GM12878 (cell line): ENCODE measurements around the gene TLX2. TPM values are rescaled to one million over a fixed set of nuclear protein-coding genes. Genes with fewer than 3 reads are reported as not detected.
A peak's percentile ranks its signal among the peaks of the same experiment; 100 is the strongest.

Source experiments
- ATF2 ChIP-seq: IDR thresholded peaks from 2 replicates; pipeline ENCODE4 v1.6.1; 2012; ENCODE audit warnings: low read length, inconsistent platforms
- BCL11A ChIP-seq: IDR thresholded peaks from 2 replicates; pipeline ENCODE4 v1.6.1; 2011; ENCODE audit warnings: low read depth, low read length
- BCL3 ChIP-seq: IDR thresholded peaks from 2 replicates; pipeline ENCODE4 v1.6.1; 2011; ENCODE audit warnings: borderline replicate concordance, low read depth, mild to moderate bottlenecking, moderate library complexity, low read length; ENCODE audit not compliant: insufficient read depth, poor library complexity, severe bottlenecking
- CREM ChIP-seq: IDR thresholded peaks from 2 replicates; pipeline ENCODE4 v1.6.1; 2014; ENCODE audit warnings: antibody characterized with exemption, low read depth
- DPF2 ChIP-seq: fragments of 450-650 bp; IDR thresholded peaks from 2 replicates; pipeline ENCODE4 v1.6.1; 2017; ENCODE audit warnings: mild to moderate bottlenecking
- EGR1 ChIP-seq, 2 experiments: IDR thresholded peaks; 1 replicate in 1 of 2; 2 replicates in 1 of 2; pipeline ENCODE4 v1.6.1; 2011 to 2012; ENCODE audit warnings: low read depth in 2 of 2, low read length in 2 of 2, borderline replicate concordance in 1 of 2, mild to moderate bottlenecking in 1 of 2, moderate library complexity in 1 of 2
- EP300 ChIP-seq, 2 experiments: fragments of 150-350 bp in 1 of 2; IDR thresholded peaks; 2 replicates each; pipeline ENCODE4 v1.6.1; 2011 to 2012; ENCODE audit warnings: low read depth in 2 of 2, low read length in 2 of 2, borderline replicate concordance in 1 of 2, improper control_type of control experiment in 1 of 2, inconsistent platforms in 1 of 2; ENCODE audit not compliant: control insufficient read depth in 1 of 2
- ETV6 ChIP-seq, 2 experiments: fragments of 450-650 bp in 1 of 2; IDR thresholded peaks in 1 of 2; conservative IDR thresholded peaks in 1 of 2; 2 replicates each; pipeline ENCODE4 v1.6.1; 2014; ENCODE audit warnings: antibody characterized with exemption in 1 of 2, borderline replicate concordance in 1 of 2, low read depth in 1 of 2, mild to moderate bottlenecking in 1 of 2, moderate library complexity in 1 of 2
- HSF1 ChIP-seq: fragments of 150-350 bp; IDR thresholded peaks from 2 replicates; pipeline ENCODE4 v1.6.1; 2014; ENCODE audit warnings: mild to moderate bottlenecking, low read depth, low read length
- IKZF2 ChIP-seq, 2 experiments: fragments of 450-650 bp; IDR thresholded peaks; 2 replicates each; pipeline ENCODE4 v1.6.1; 2017; ENCODE audit warnings: mild to moderate bottlenecking in 2 of 2, moderate library complexity in 2 of 2
- IRF4 ChIP-seq: IDR thresholded peaks from 2 replicates; pipeline ENCODE4 v1.6.1; 2011; ENCODE audit warnings: low read depth, low read length
- LARP7 ChIP-seq: fragments of 450-650 bp; IDR thresholded peaks from 2 replicates; pipeline ENCODE4 v1.6.1; 2017; ENCODE audit warnings: mild to moderate bottlenecking
- MLLT1 ChIP-seq: fragments of 450-650 bp; IDR thresholded peaks from 2 replicates; pipeline ENCODE4 v1.6.1; 2016; ENCODE audit warnings: mild to moderate bottlenecking
- MTA3 ChIP-seq: IDR thresholded peaks from 2 replicates; pipeline ENCODE4 v1.6.1; 2012; ENCODE audit warnings: low read length, inconsistent platforms, borderline replicate concordance
- NR2F1 ChIP-seq: fragments of 450-650 bp; conservative IDR thresholded peaks from 2 replicates; pipeline ENCODE4 v1.6.1; 2017; ENCODE audit warnings: mild to moderate bottlenecking
- PAX5 ChIP-seq: IDR thresholded peaks from 2 replicates; pipeline ENCODE4 v1.6.1; 2011; ENCODE audit warnings: low read depth, low read length, borderline replicate concordance
- RAD21 ChIP-seq: IDR thresholded peaks from 2 replicates; pipeline ENCODE4 v1.6.1; 2011; ENCODE audit warnings: mild to moderate bottlenecking, low read depth, low read length, moderate library complexity; ENCODE audit not compliant: insufficient read depth
- RCOR1 ChIP-seq: conservative IDR thresholded peaks from 2 replicates; pipeline ENCODE4 v1.6.1; 2012; ENCODE audit warnings: low read depth, low read length, improper control_type of control experiment
- RELB ChIP-seq: fragments of 450-650 bp; IDR thresholded peaks from 2 replicates; pipeline ENCODE4 v1.6.1; 2017; ENCODE audit warnings: low read depth, mild to moderate bottlenecking, moderate library complexity
- SREBF1 ChIP-seq: IDR thresholded peaks from 2 replicates; pipeline ENCODE4 v1.6.1; 2012; ENCODE audit warnings: mild to moderate bottlenecking, low read length
- SRF ChIP-seq, 2 experiments: IDR thresholded peaks; 2 replicates each; pipeline ENCODE4 v1.6.1; 2011; ENCODE audit warnings: low read depth in 2 of 2, low read length in 2 of 2, mild to moderate bottlenecking in 1 of 2, moderate library complexity in 1 of 2
- ZBED1 ChIP-seq: IDR thresholded peaks from 2 replicates; pipeline ENCODE4 v1.6.1; 2016; ENCODE audit warnings: borderline replicate concordance
- ZSCAN29 ChIP-seq: fragments of 450-650 bp; IDR thresholded peaks from 2 replicates; pipeline ENCODE4 v1.6.1; 2017; ENCODE audit warnings: mild to moderate bottlenecking, moderate library complexity
- polyA plus RNA-seq, 11 experiments: library from polyadenylated mRNA; depleted of rRNA in 4 of 11; unstranded in 6 of 11; stranded (reverse) in 5 of 11; fragments of >200 nt; fragmentation: Nextera tagmentation in 4 of 11; fragmentation: Illumina TruSeq in 1 of 11; extraction: Ambion mirVana in 4 of 11; extraction: Trizol in 1 of 11; gene quantifications; 1 replicate in 1 of 11; 2 replicates in 10 of 11; pipeline versions ENCODE4 v1.2.1 to v1.2.3, GENCODE V29; 2011 to 2016; ENCODE audit warnings: inconsistent platforms in 2 of 11, missing spikeins in 2 of 11, low read depth in 1 of 11
- total RNA-seq, 4 experiments: library from RNA; depleted of rRNA in 3 of 4; stranded (reverse); fragments of >200 nt in 3 of 4; fragmentation: Illumina TruSeq in 1 of 4; extraction: Trizol in 1 of 4; gene quantifications; 2 replicates each; pipeline versions ENCODE4 v1.2.1 to v1.2.3, GENCODE V29; 2013 to 2021

TLX2 gene
- total and polyA plus RNA-seq, 10 of the 15 experiments (the other 5 are each of a cell fraction or from before 2014, with no cell fraction given): 0.06 to 5.5 (median 3.6) TPM; not detected in 1

- TF ChIP-seq RELB (peak; percentile 70; the same call in 1 of the 2 replicates), NR2F1 (0 out of 2 replicates have a peak, but pooled peaks have one; percentile 16), EP300 (IDR thresholded peaks at IDR 0.05; ENCODE audit: borderline replicate concordance in 1 of 2, control insufficient read depth in 1 of 2, low read depth in 2 of 2, low read length in 2 of 2) (peak in 1 of 2 experiments; percentile 35; a peak in 1 of 4 replicates), CREM (peak; percentile 64; the same call in 1 of the 2 replicates), ETV6 (conservative IDR thresholded peaks at IDR 0.05 in 1 of 2, IDR thresholded peaks at IDR 0.05 in 1 of 2; ENCODE audit: borderline replicate concordance in 1 of 2, low read depth in 1 of 2) (peak in 1 of 2 experiments; percentile 74; a peak in 2 of 4 replicates), EGR1 (IDR thresholded peaks at IDR 0.05; ENCODE audit: borderline replicate concordance in 1 of 2, low read depth in 2 of 2, low read length in 2 of 2) (no peak), SRF (IDR thresholded peaks at IDR 0.05; ENCODE audit: low read depth in 2 of 2, low read length in 2 of 2) (0 out of 4 replicates have a peak, but pooled peaks of 1 of the 2 experiments have one; percentile 26), IRF4 (0 out of 2 replicates have a peak, but pooled peaks have one; percentile 26), RAD21 (no peak), PAX5 (peak; percentile 10; the same call in 1 of the 2 replicates), IKZF2 (IDR thresholded peaks at IDR 0.05) (peak; percentile 90 to 91), ATF2 (peak; percentile 64; the same call in 1 of the 2 replicates), MLLT1 (0 out of 2 replicates have a peak, but pooled peaks have one; percentile 46), ZSCAN29 (no peak), HSF1 (no peak), SREBF1 (no peak), MTA3 (peak; percentile 54; the same call in 1 of the 2 replicates), BCL11A (no peak), BCL3 (no peak), ZBED1 (peak; percentile 41; the same call in 1 of the 2 replicates), RCOR1 (no peak), DPF2 (0 out of 2 replicates have a peak, but pooled peaks have one; percentile 23), LARP7 (no peak)
Observed at GRCh38 chr2:74538881-74539339, 24.7 kb downstream of the TLX2 start (continued).
